Mesothelial cell of epicardium (in vitro differentiated cells): Measurements from ENCODE around the gene DNAAF3. TPM values are rescaled to one million over a fixed set of nuclear protein-coding genes. Genes with fewer than 3 reads are reported as not detected.
A peak's percentile ranks its signal among the peaks of the same experiment; 100 is the strongest.

ENCODE experiments used
- DNase-seq, 2 experiments: peaks; one replicate each; pipeline ENCODE4 v3.0.0; 2021; ENCODE audit warnings: low spot score in 2 of 2; ENCODE audit not compliant: unreplicated experiment in 2 of 2
- H3K27ac Mint-ChIP-seq: 2 replicates; pipeline ENCODE4 v1.8.0; 2021; ENCODE audit warnings: mixed read lengths
- H3K27me3 Mint-ChIP-seq: 2 replicates; pipeline ENCODE4 v1.8.0; 2021; ENCODE audit warnings: low read depth, mixed read lengths
- H3K36me3 Mint-ChIP-seq: 2 replicates; pipeline ENCODE4 v1.8.0; 2021; ENCODE audit warnings: mixed read lengths
- H3K4me1 Mint-ChIP-seq: 2 replicates; pipeline ENCODE4 v1.8.0; 2021; ENCODE audit warnings: mixed read lengths
- H3K4me3 Mint-ChIP-seq: 2 replicates; pipeline ENCODE4 v1.8.0; 2021; ENCODE audit warnings: mild to moderate bottlenecking, moderate library complexity, mixed read lengths
- H3K9me3 Mint-ChIP-seq: 2 replicates; pipeline ENCODE4 v1.8.0; 2021; ENCODE audit warnings: mixed read lengths
- total RNA-seq: library from RNA; stranded (reverse); gene quantifications from 3 replicates; pipeline ENCODE4 v1.2.1, GENCODE V29; 2021
- TF ChIP-seq, protein P1 (sequence below): fragments of 200-600 bp; sonication (generic); IDR thresholded peaks from one replicate; pipeline ENCODE4 v1.5.0; 2021; ENCODE audit warnings: antibody characterized with exemption; ENCODE audit not compliant: unreplicated experiment

DNAAF3 gene
- total RNA-seq, 1 donor from 2014 or later, result 4.4 TPM

DNA sequence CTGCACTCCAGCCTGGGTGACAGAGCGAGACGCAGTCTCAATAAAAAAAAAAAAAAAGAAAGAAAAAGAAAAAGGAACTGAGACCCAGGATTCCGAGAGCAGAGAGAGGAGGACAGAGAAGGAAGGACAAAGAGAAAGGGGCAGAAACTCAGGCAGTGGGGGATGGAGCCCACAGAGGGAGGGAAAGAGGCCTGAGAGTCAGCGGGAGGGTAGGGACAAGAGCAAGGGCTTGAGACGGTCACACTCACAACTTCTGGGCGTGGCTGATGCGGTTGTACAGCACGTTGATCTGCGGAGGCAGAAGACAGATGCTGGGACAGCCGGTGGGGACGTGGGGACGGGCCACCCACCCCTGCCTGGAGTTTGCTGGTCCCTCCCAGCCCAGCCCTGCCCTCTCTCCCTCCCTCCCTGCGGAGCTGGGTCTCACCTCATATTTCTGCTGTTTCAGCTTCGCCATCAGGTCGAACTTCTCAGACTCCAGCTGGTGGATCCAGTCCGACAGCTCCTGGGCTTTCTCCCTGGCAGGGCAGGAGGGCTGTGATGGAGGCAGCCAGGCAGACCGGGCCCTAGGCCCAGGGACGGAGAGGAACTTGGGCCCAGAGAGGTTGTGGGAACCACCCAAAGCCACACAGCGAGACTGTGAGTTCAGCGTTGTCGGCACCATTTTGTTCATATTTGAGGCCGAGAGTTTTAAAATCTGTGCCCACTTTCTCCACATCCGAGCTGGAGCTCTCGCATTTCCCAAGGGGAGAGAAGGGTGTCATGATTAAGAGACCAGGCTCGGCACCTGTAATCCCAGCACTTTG, 32.6 kb downstream of the DNAAF3 start:
- peaks cover 18% of the 10 kb centered on the region for H3K27me3 Mint-ChIP-seq
- H3K9me3 Mint-ChIP-seq, result no peaks in the 10 kb centered on the region
- H3K27ac Mint-ChIP-seq, result no peak overlapping the region
- H3K4me1 Mint-ChIP-seq, result peaks cover 2% of the 10 kb centered on the region
- no peak overlapping the region for H3K4me3 Mint-ChIP-seq
- no peaks in the 10 kb centered on the region for H3K36me3 Mint-ChIP-seq
- DNase-seq, result no peak
- TF ChIP-seq, protein P1, sequence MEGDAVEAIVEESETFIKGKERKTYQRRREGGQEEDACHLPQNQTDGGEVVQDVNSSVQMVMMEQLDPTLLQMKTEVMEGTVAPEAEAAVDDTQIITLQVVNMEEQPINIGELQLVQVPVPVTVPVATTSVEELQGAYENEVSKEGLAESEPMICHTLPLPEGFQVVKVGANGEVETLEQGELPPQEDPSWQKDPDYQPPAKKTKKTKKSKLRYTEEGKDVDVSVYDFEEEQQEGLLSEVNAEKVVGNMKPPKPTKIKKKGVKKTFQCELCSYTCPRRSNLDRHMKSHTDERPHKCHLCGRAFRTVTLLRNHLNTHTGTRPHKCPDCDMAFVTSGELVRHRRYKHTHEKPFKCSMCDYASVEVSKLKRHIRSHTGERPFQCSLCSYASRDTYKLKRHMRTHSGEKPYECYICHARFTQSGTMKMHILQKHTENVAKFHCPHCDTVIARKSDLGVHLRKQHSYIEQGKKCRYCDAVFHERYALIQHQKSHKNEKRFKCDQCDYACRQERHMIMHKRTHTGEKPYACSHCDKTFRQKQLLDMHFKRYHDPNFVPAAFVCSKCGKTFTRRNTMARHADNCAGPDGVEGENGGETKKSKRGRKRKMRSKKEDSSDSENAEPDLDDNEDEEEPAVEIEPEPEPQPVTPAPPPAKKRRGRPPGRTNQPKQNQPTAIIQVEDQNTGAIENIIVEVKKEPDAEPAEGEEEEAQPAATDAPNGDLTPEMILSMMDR, result no peak

DNA sequence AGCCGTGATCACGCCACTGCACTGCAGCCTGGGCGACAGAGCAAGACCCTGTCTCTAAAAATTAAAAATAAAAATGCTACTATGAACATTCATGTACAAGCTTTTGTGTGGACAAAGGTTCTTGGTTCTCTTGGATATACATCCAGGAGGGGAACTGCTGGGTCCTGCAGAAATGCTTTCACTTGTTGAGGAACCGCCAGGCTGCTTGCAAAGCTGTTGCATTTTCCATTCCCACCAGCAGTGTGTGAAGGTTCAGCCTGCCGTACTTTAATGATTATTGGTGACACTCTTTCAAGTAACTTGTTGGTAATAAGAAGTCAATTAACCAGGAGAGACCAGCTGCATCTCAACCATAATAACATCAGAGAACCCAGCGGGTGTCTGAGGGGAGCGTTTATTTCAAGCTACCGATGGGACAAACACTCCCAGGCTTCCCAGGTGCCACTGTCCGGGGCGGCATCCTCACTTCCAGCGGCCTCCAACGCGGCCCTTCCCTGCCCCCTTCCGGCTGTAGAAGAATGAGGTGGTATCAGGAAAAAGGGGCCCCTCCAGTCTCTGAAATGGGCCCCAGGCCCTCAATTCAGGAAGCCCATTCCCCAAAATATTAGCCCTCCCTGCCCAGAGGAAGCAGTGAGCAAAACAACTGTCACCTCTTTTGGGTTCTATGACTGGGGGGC, 33.8 kb downstream of the DNAAF3 start:
- Mint-ChIP-seq H3K4me3 (no peak overlapping the region), H3K36me3 (no peaks in the 10 kb centered on the region), H3K9me3 (no peaks in the 10 kb centered on the region), H3K4me1 (no peaks in the 10 kb centered on the region), H3K27ac (no peak overlapping the region), H3K27me3 (peaks cover 26% of the 10 kb centered on the region)
- no peak for DNase-seq
- TF ChIP-seq, protein P1, result no peak

DNA sequence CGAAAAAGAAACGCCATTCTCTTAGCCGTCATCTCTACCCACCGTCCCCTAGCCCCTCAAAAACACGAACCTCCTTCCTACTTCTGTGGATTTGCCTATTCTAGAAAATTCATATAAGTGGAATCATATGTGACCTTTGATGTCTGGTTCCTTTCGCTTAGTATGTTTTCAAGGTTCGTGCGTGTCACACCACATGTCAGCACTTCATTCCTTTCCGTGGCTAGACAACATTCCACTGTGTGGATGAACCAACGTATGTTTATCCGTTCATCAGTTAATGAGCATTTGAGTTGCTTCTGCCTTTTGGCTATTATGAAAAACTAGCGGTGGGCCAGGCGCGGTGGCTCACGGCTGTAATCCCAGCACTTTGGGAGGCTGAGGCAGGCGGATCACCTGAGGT, 35.0 kb downstream of the DNAAF3 start:
- TF ChIP-seq, protein P1, result no peak
- no peaks in the 10 kb centered on the region for H3K9me3 Mint-ChIP-seq
- no peak overlapping the region for H3K27ac Mint-ChIP-seq
- H3K27me3 Mint-ChIP-seq, result peaks cover 38% of the 10 kb centered on the region
- H3K4me3 Mint-ChIP-seq, result no peak overlapping the region
- no peaks in the 10 kb centered on the region for H3K36me3 Mint-ChIP-seq
- no peak for DNase-seq
- no peaks in the 10 kb centered on the region for H3K4me1 Mint-ChIP-seq

DNA sequence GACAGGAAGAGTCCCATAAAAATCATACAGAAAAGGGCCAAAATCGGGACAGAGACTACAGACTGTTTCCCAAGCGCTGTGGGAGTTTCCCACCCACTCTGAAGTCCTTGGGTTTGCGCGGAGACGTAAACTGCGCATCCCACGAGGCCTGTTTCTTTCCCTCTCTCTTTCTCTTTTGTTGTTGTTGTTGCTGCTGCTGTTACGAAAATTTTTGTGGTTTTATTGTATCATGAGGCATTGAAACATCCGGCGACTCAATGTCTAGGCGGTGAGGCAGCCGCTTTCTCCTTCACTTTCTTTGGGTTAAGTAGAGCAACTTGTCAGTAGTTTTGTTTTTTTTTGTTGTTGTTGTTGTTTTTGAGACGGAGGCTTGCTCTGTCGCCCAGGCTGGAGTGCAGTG, 47.4 kb downstream of the DNAAF3 start:
- Mint-ChIP-seq H3K27me3 (peaks cover 31% of the 10 kb centered on the region), H3K4me3 (peak overlapping the region; percentile 93), H3K9me3 (no peaks in the 10 kb centered on the region), H3K4me1 (peaks cover 29% of the 10 kb centered on the region), H3K27ac (no peak overlapping the region), H3K36me3 (no peaks in the 10 kb centered on the region)
- TF ChIP-seq, protein P1, result no peak
- no peak for DNase-seq

DNA sequence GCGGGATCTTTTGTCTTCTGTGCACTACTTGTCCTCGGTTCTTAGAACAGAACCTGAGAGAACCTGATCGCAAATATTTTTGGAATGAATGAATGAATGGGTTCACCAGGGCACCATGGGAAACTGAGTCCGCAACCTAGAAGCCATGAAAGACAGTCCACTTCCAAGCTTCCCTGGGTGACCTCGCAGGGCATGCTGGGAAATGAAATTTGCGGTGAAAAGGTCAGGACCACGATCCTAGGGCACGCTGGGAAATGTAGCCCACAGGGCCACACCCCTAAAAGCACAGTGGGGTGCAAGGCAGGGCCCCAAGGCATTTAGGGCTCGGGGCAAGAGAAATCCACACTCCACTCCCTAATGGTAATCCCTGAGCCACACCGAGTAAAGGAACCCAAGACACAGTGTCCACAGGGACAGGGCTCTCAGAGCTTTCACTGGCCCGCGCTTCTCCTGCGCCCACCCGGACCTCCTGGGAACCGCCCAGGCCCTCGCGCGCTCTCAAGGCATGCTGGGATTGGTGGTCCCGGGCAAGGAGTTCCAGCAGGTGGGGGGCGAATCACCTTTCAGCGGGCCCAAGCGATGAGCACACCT, 47.9 kb downstream of the DNAAF3 start:
- TF ChIP-seq, protein P1, result no peak
- H3K27ac Mint-ChIP-seq, result peak overlapping the region; percentile 98
- no peak for DNase-seq
- H3K27me3 Mint-ChIP-seq, result peaks cover 26% of the 10 kb centered on the region
- H3K4me3 Mint-ChIP-seq, result peak overlapping the region; percentile 93
- no peaks in the 10 kb centered on the region for H3K36me3 Mint-ChIP-seq
- peaks cover 33% of the 10 kb centered on the region for H3K4me1 Mint-ChIP-seq
- no peaks in the 10 kb centered on the region for H3K9me3 Mint-ChIP-seq
